SKM-1 (cell line): ENCODE measurements around the gene MYH16.
"Not testable (repeated sequence)": the region's sequence is repeated elsewhere in the genome, so short reads cannot be mapped to it uniquely, and the experiment has no call there.

Experiments
- DNase-seq: peaks from one replicate; lab custom pipeline; 2025; ENCODE audit not compliant: unreplicated experiment; lab: John Stamatoyannopoulos, UW

MYH16 gene

DNA sequence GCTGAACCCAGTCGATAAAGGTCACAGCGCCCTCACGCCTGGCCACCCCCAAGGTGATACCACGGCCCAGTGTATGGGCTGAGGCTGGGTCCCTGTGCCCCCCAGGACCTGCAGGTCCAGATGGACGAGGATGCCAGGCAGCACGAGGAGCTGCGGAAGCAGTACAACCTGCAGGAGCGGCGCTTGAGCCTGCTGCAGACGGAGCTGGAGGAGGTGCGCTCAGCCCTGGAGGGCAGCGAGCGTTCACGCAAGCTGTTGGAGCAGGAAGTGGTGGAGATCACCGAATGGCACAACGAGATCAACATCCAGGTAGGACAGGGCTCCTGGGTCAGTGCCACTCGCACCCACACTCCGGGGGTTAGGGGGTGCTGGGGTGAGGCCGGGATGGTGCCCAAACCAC, 28.9 kb downstream of the MYH16 start:
- DNase-seq = no peak

- no peak for DNase-seq
Observed at GRCh38 chr7:99305473-99306260, 33.0 kb downstream of the MYH16 start.

- DNase-seq = no peak
Observed at GRCh38 chr7:99308461-99309074, 35.9 kb downstream of the MYH16 start.

GRCh38 chr7:99309111-99309510, 36.5 kb downstream of the MYH16 start:
- DNase-seq = no peak

DNA sequence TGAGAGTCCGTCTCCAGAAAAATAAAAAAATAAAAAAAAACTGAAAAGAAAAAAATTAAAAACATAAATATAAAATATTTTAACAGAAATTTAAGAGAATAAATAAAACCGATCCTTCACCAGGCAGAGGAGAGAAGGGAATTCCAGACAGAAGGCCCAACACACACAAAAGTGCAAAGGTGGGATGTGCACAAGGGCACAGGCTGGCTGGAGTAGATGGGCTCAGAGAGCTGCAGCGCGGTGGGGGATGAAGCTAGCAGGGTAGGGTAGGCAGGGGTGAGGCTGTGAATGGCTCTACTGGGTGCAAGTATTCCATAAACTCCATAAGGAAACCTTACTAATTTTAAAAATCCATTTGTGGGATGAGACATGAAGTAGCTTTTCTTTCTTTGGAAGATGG, 37.4 kb downstream of the MYH16 start:
- no peak for DNase-seq

- no peak for DNase-seq
Observed at GRCh38 chr7:99311702-99312101, 39.1 kb downstream of the MYH16 start.

- peak; percentile 46 for DNase-seq
Observed at GRCh38 chr7:99312316-99313203, 39.9 kb downstream of the MYH16 start.

DNA sequence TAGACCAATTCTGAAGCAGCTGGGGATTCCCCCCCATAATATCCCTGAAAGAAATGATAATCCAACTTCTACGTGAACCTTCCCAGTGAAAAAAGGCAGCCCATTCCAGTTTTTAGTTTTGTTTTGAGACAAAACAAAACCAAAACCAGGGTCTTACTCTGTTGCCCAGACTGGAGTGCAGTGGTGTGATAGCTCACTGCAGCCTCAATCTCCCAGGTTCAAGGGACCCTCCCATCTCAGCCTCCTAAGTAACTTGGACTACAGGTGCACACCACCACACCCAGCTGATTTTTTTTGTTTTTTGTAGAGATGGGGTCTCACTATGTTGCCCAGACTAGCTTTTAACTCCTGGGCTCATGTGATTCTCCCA, 40.5 kb downstream of the MYH16 start:
- no peak for DNase-seq

DNA sequence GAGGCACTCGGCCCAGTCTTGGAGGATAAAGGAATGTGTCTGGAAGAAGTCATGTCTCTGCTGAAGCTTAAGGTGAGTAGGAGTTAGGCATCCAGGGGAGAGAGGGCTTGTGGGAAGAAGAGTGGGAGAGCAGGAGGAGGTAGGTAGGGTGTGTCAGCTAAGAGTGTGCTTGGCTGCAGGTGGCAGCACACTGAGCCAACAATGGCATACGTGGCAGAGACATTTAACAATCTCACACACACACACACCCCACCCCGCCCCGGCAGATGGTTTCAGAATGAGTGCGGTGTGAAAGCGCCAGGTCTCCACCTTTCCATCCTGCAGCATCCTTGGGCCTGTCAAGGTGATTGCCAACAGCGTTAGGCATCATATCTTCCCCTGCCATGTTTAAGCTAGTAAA, 41.9 kb downstream of the MYH16 start:
- no peak for DNase-seq

DNA sequence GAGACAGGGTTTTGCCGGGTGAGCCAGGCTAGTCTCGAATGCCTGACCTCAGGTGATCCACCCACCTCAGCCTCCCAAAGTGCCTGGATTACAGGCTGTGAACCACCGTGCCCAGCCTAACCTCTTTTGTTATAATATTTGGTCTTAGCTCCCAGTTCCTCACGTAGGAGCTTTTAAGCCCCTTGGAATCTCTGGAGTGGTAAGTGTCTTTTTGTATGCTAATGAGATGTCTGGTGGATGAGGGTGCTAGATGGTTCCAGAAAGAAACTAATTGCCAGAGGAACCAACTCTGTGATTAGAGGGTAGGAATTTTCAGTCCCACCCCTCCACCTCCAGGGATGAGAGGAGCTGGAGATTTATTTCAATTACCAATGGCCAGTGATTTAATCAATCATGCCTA, 47.7 kb downstream of the MYH16 start:
- DNase-seq = no peak

GRCh38 chr7:99322659-99323058, 50.0 kb downstream of the MYH16 start:
- DNase-seq = not testable (repeated sequence)

DNA sequence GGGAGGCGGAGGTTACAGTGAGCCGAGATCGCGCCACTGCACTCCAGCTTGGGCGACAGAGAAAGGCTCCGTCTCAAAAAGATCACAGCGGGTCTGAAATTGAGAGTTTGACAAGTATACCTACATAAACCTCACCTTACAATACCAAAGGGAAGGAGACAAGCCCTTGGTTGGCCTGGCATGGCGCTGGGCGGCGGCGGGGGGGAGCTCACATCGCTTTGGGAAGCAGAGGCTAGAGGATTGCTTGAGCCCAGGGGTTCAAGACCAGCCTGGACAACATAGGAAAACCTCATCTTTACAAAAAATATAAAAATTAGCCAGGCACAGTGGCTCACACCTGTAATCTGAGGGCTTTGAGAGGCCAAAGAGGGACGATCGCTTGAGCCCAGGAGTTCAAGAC, 51.9 kb downstream of the MYH16 start:
- no peak for DNase-seq

DNA sequence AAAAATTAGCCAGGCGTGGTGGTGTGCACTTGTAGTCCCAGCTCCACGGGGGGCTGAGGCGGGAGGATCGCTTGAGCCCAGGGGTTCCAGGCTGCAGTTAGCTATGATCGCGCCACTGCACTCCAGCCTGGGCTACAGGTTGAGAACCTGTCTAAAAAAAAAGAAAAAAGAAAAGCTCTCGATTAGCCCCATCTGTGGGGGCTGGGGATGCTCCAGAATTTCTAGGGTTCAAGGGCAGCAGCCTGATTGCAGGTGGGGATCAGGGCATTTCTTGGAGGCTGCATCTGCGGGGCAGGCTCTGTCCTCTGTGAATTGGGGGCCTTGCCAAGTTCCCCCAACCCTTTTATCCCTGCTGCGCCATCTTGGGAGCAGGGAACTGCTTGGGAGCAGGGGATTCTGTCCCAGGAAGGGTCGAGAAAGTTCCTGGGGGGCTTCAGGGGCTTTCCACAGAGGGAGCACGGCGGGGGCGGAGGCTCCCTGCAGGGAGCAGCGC, 52.4 kb downstream of the MYH16 start:
- DNase-seq = no peak

DNA sequence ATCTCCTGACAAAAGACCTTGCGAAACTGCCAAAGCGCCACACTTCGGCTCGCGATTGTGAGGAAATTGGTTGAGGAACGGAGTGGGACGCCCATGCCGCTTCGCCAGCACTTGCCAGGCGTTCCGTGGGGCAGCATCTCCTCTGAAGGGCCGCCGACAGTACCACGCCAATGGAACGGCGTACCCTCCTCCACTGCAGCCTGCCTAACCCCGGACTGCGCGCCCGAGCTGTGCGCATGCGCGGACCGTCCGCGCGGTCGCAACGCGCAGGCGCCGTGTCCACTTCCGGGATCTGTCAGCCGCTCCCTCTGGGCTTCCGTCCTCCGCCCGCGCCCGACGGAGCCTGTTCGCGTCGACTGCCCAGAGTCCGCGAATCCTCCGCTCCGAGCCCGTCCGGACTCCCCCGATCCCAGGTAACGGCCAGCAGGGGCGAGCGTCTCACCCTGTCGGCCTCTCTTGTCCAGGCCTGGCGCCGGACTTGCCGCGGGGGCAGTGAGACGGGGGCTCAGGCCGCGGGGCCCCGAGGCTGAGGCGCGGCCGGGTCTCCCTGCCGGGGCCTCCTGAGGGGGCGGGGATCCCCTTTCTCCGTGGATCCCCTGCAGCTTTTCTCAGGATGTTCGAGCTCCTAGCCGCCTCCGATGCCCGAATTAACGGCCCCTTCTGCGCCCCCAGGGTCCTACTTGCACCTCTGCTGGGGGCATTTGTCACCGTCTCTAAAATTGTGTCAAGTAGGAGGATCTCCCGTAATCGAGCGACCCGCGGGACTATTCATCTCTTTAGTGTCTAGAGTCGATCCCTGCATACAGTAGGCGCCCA, 53.2 kb downstream of the MYH16 start, which contains the start of gene ARPC1A:
Gene ARPC1A, plus strand, starts transcription at position 307 of the 816 bp plus-strand sequence. CDS start 7,456 bp downstream, outside the sequence.
- DNase-seq = peak; percentile 85

DNA sequence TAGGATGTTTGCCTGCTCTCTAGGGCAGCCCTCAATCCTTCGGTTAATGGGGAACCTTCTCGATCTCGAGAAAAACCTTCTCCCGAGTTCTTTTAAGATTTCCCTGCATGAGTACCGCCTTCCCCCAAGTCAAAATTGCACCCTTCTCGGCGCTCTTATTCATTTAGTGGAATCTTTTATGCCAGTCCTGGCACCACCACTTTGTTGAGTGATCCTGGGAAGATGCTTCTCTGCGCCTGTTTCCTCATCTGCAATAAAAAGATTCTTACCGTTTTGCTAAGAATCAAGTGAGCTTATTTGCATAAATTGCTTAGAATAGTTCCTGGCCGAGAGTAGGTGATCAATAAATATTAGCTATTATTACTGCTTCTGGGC, 53.8 kb downstream of the MYH16 start:
- DNase-seq = no peak

DNA sequence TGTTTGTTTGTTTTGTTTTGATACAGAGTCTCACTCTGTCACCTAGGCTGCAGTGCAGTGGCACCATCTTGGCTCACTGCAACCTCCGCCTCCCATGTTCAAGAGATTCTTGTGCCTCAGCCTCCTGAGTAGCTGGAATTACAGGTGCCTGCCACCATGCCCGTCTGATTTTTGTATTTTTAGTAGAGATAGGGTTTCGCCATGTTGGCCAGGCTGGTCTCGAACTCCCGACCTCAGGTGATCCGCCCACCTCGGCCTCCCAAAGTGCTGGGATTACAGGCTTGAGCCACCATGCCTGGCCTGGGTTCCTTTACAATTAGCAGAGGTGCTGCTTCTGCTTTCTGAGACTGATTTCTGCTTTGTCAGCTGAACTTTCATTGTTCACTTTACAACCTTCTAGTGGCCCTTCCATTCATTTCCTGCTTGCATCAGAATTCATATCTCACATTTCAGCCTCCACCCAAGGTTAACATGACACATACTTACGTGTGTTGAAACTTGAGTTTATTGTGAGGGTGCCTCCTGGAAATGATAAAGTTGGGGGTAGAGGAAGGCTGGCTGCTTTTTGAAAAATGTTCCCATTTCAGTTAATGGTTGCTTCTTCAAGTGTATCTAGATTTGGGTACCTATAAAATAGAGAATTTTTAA, 57.8 kb downstream of the MYH16 start:
- peak; percentile 84 for DNase-seq

DNA sequence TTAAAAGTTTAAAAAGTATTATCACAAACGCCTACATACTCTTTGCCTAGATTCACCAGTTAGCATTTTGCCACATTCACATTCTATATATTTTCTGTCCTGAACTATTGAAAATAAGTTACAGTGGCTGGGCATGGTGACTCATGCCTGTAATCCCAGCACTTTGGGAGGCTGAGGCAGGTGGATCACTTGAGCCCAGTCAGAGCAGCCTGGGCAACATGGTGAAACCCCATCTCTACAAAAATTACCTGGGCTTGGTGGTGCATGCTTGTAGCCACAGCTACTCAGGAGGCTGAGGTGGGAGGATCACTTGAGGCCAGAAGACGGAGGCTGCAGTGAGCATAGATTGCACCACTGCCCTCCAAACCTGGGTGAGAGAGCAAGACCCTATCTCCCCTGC, 58.4 kb downstream of the MYH16 start:
- no peak for DNase-seq

- no peak for DNase-seq
Observed at GRCh38 chr7:99339595-99339994, 67.0 kb downstream of the MYH16 start.

DNA sequence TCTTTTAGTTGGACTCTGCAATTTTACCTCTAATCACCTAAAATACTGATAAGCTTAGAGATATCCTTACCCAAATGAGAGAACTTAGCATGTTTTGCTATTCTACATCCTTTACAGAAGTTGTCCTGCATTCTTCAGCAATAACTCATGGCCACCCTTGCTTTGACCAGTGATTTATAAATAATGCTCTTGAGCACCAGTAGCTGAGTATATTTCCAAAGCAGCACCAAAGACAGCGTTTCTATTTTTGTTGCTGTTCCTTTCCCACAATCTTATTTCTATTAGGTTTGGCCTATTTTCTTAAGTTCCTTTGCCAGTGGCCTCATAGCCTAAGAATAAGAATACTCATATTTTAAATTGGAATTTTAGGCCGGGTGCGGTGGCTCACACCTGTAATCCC, 68.0 kb downstream of the MYH16 start:
- no peak for DNase-seq

- no peak for DNase-seq
Observed at GRCh38 chr7:99344061-99344647, 71.5 kb downstream of the MYH16 start.
